Suprapubic skin (tissue), 4 donors: ENCODE measurements around the gene GRID1. TPM values are rescaled to one million over a fixed set of nuclear protein-coding genes. Genes with fewer than 3 reads are reported as not detected.

Experiments
- DNase-seq, 2 donors: peaks; one replicate each; pipeline ENCODE4 v3.0.0-alpha.2; 2019; ENCODE audit warnings: low spot score in 2 of 2
- H3K27ac ChIP-seq: fragments of 200-600 bp; sonication (generic); one replicate; pipeline ENCODE4 v1.5.1; 2019
- H3K27me3 ChIP-seq: fragments of 200-600 bp; sonication (generic); one replicate; pipeline ENCODE4 v1.5.1; 2019
- H3K36me3 ChIP-seq: fragments of 200-600 bp; sonication (generic); one replicate; pipeline ENCODE4 v1.5.1; 2019
- H3K4me1 ChIP-seq: fragments of 200-600 bp; sonication (generic); one replicate; pipeline ENCODE4 v1.5.1; 2019
- H3K4me3 ChIP-seq: fragments of 200-600 bp; sonication (generic); one replicate; pipeline ENCODE4 v1.5.1; 2019; ENCODE audit warnings: mild to moderate bottlenecking
- H3K9me3 ChIP-seq: fragments of 200-600 bp; sonication (generic); one replicate; pipeline ENCODE4 v1.5.1; 2019
- EP300 ChIP-seq: sonication (generic); formaldehyde crosslinking; IDR thresholded peaks from one replicate; pipeline ENCODE4 v1.6.1; 2017; ENCODE audit warnings: antibody characterized with exemption
- POLR2A ChIP-seq, 2 donors: fragments of 450-650 bp; IDR thresholded peaks; one replicate each; pipeline ENCODE4 v1.6.1; 2017; ENCODE audit warnings: antibody characterized with exemption in 2 of 2, mild to moderate bottlenecking in 2 of 2, moderate library complexity in 2 of 2
- POLR2AphosphoS5 ChIP-seq, 3 donors: sonication (generic); formaldehyde crosslinking; IDR thresholded peaks; one replicate each; pipeline ENCODE4 v1.6.1; 2017; ENCODE audit warnings: antibody characterized with exemption in 3 of 3
- WGBS: methylation state at CpG from one replicate; pipeline ENCODE4 v1.1.5; 2018; 5-methylcytosine and 5-hydroxymethylcytosine counted together
- total RNA-seq, 4 donors: library from RNA; depleted of rRNA; stranded (reverse); fragments of >200 nt; gene quantifications; one replicate each; pipeline ENCODE4 v1.1.0, GENCODE V29; 2016
- TF ChIP-seq, protein P1 (sequence below), 2 donors: fragments of 200-600 bp in 1 of 2; fragments of 450-650 bp in 1 of 2; sonication (generic) in 1 of 2; IDR thresholded peaks; one replicate each; pipeline ENCODE4 v1.5.1; 2016 to 2019; ENCODE audit warnings: antibody characterized with exemption in 2 of 2, mild to moderate bottlenecking in 1 of 2, moderate library complexity in 1 of 2

GRID1 gene
- total RNA-seq, 4 donors from 2014 or later, result 1.8 to 3.1 (median 2.4) TPM

DNA sequence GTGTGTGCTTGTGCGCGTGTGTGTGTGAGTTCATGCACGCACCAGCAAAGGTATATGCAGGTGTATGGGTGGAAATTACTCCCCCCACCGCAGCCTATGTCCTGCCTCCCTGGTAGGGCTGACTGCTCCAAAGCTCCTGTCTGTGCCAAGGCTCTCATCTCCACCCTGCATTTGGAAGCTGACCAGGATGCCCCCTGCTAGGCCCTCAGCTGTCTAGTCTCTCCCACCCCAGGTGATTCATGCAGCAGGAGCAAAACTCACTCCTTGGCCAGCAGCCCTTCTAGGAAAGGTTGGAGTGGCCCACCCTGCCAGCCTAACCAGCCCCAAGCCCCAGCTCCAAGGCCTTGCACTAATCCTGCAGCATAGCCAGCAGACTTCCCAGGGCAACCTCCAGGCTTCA is 148.4 kb downstream of the GRID1 start:
- H3K36me3 ChIP-seq, result no peaks in the 10 kb centered on the region
- TF ChIP-seq POLR2A (IDR thresholded peaks at IDR 0.05) (no peak), EP300 (no peak), POLR2AphosphoS5 (IDR thresholded peaks at IDR 0.05) (no peak)
- TF ChIP-seq, protein P1, sequence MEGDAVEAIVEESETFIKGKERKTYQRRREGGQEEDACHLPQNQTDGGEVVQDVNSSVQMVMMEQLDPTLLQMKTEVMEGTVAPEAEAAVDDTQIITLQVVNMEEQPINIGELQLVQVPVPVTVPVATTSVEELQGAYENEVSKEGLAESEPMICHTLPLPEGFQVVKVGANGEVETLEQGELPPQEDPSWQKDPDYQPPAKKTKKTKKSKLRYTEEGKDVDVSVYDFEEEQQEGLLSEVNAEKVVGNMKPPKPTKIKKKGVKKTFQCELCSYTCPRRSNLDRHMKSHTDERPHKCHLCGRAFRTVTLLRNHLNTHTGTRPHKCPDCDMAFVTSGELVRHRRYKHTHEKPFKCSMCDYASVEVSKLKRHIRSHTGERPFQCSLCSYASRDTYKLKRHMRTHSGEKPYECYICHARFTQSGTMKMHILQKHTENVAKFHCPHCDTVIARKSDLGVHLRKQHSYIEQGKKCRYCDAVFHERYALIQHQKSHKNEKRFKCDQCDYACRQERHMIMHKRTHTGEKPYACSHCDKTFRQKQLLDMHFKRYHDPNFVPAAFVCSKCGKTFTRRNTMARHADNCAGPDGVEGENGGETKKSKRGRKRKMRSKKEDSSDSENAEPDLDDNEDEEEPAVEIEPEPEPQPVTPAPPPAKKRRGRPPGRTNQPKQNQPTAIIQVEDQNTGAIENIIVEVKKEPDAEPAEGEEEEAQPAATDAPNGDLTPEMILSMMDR (IDR thresholded peaks at IDR 0.05), result no peak
- no peaks in the 10 kb centered on the region for H3K9me3 ChIP-seq
- H3K4me1 ChIP-seq, result no peaks in the 10 kb centered on the region
- no peak overlapping the region for H3K4me3 ChIP-seq
- H3K27ac ChIP-seq, result no peak overlapping the region
- WGBS, result 95% methylated on average over 4 of the region's 4 CpGs
- H3K27me3 ChIP-seq, result no peaks in the 10 kb centered on the region
- no peak for DNase-seq

DNA sequence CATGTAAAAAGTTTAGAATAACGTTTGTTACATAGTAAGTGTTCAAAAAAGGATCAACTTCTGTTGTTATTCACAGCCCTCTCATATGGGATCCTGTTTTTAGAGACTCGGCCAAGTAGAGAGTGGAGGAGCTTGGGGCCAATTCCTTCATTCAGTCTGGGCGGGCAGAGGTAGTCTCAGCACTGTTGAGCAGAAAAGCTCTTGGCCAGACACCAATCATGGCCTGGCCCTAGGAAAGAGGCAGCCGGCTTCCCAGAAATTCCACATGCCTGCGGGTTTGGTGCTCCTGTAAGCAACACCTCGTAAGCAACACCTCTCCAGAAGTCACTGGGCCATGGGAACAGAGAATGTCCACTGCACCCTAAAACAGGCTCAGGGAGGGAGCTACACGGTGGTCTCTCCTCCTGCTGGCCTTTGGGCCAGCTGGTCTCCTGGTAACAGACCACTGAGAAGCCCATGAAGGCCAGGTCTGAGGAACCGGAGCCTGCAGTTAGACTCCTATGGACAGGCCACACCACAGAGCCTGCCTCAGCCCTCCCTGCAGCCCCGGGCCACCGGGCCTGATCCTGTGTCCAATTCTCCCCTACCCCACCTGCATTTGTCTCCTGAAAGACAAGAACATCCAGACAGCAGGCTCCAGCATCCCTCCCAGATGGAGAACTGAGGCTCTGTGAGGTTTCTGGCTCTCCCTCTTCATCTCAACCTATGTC is 149.1 kb downstream of the GRID1 start:
- Histone ChIP-seq H3K36me3 (no peaks in the 10 kb centered on the region), H3K4me3 (no peak overlapping the region), H3K4me1 (no peaks in the 10 kb centered on the region), H3K9me3 (no peaks in the 10 kb centered on the region), H3K27me3 (no peaks in the 10 kb centered on the region), H3K27ac (no peak overlapping the region)
- TF ChIP-seq POLR2AphosphoS5 (IDR thresholded peaks at IDR 0.05) (no peak), POLR2A (IDR thresholded peaks at IDR 0.05) (no peak), EP300 (no peak)
- TF ChIP-seq, protein P1 (IDR thresholded peaks at IDR 0.05), result no peak
- DNase-seq, result no peak
- WGBS, result 62% methylated on average over 10 of the region's 10 CpGs

DNA sequence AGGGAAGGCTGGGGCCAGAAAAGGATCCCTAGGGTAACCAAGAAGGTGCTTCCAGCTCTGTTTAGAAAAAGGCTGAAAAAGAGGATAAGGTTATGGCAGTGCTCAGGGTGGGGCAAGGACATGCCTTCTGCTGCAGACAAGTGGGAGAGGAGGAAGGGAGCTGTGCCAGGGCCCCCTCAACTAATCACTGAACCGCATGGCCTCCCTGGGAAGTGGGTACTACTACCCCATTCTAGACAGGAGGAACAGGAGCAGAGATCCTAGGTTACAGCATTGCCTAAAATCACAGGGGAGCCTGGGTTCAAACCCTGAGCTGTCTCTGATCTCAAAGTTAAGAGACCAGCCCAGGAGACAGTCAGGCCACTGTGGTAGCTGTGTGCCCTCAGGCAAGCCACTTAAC is 149.7 kb downstream of the GRID1 start:
- Histone ChIP-seq H3K4me1 (no peaks in the 10 kb centered on the region), H3K36me3 (no peaks in the 10 kb centered on the region), H3K27me3 (no peaks in the 10 kb centered on the region), H3K27ac (no peak overlapping the region), H3K9me3 (no peaks in the 10 kb centered on the region), H3K4me3 (no peak overlapping the region)
- DNase-seq, result no peak
- 93% methylated on average over 1 of the region's 1 CpG for WGBS
- TF ChIP-seq, protein P1 (IDR thresholded peaks at IDR 0.05), result no peak
- no peak for TF ChIP-seq POLR2AphosphoS5 (IDR thresholded peaks at IDR 0.05)
- TF ChIP-seq POLR2A (IDR thresholded peaks at IDR 0.05), result no peak
- TF ChIP-seq EP300, result no peak

DNA sequence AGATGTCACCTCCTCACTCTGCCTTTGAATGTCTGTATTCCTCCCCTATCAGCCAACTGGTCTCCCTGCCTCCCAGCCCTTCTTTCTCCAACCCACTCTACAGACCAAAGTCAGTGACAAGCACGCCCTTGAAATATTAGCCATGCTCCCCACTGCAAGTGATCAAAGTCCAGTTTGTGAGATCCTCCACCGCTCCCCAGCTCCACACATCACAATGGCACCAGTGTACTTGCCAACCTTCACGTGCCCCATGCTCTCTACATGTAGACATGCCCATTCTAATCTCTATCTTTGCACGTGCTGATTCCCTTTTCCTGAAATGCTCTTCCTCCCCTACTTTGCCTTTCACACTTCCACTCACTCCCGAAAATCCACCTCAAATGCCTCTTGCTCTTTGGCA is 150.9 kb downstream of the GRID1 start:
- no peak for DNase-seq
- 77% methylated on average over 5 of the region's 5 CpGs for WGBS

DNA sequence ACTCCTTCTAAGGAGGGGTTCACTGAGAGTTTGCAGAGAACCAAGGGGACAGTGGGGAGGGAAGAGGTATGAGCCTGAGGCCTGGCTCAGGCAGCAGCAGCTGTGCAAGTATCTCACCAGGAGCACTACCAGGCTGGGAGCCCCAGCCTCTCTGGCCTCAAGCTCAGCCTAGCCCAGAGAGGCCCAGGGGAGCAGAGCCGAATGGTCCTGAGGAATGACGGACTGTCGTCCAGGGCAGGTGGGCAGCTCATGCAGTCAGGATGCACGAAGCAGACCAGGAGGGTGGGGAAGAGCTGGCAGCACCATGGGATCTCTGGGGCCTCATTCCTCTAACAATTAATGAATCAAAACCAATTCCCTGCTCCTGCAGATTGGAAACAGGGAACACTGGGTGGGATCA is 151.5 kb downstream of the GRID1 start:
- TF ChIP-seq EP300 (no peak), POLR2A (IDR thresholded peaks at IDR 0.05) (no peak), POLR2AphosphoS5 (IDR thresholded peaks at IDR 0.05) (no peak)
- TF ChIP-seq, protein P1 (IDR thresholded peaks at IDR 0.05), result no peak
- Histone ChIP-seq H3K27ac (no peak overlapping the region), H3K36me3 (no peaks in the 10 kb centered on the region), H3K9me3 (no peaks in the 10 kb centered on the region), H3K4me3 (no peak overlapping the region), H3K4me1 (no peaks in the 10 kb centered on the region), H3K27me3 (no peaks in the 10 kb centered on the region)
- WGBS, result no CpG with 5 or more reads among the region's 4 CpGs
- DNase-seq, result no peak

More for the DNA sequence above, 150.9 kb downstream of the GRID1 start:
- TF ChIP-seq EP300 (no peak), POLR2AphosphoS5 (IDR thresholded peaks at IDR 0.05) (no peak), POLR2A (IDR thresholded peaks at IDR 0.05) (no peak)
- TF ChIP-seq, protein P1 (IDR thresholded peaks at IDR 0.05), result no peak
- Histone ChIP-seq H3K9me3 (no peaks in the 10 kb centered on the region), H3K27ac (no peak overlapping the region), H3K36me3 (no peaks in the 10 kb centered on the region), H3K27me3 (no peaks in the 10 kb centered on the region), H3K4me1 (no peaks in the 10 kb centered on the region), H3K4me3 (no peak overlapping the region)
